ENCODE measurements around the gene ARRDC5.

DNA sequence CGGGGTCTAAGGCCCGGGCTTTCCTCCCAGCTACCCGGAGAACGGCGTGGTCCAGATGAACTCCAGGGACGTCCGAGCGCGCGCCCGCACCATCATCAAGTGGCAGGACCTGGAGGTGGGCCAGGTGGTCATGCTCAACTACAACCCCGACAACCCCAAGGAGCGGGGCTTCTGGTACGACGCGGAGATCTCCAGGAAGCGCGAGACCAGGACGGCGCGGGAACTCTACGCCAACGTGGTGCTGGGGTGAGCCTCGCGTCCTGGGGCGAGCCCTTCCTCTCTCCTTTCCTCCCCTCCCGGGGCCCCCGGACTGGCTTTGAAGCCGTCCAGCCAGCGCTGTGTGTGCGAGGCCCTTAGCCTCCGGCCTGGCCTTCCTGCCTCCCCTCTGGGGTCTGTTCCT, 30.0 kb upstream of the ARRDC5 start:
- TF ChIP-seq, protein P1, sequence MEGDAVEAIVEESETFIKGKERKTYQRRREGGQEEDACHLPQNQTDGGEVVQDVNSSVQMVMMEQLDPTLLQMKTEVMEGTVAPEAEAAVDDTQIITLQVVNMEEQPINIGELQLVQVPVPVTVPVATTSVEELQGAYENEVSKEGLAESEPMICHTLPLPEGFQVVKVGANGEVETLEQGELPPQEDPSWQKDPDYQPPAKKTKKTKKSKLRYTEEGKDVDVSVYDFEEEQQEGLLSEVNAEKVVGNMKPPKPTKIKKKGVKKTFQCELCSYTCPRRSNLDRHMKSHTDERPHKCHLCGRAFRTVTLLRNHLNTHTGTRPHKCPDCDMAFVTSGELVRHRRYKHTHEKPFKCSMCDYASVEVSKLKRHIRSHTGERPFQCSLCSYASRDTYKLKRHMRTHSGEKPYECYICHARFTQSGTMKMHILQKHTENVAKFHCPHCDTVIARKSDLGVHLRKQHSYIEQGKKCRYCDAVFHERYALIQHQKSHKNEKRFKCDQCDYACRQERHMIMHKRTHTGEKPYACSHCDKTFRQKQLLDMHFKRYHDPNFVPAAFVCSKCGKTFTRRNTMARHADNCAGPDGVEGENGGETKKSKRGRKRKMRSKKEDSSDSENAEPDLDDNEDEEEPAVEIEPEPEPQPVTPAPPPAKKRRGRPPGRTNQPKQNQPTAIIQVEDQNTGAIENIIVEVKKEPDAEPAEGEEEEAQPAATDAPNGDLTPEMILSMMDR (IDR thresholded peaks at IDR 0.05; ENCODE audit: low read depth, low read length, poor library complexity, severe bottlenecking) = no peak
- no peak for TF ChIP-seq EZH2phosphoT487 (IDR thresholded peaks at IDR 0.05; ENCODE audit: borderline replicate concordance, low read length)

Data from DOHH2 (cell line).